ENCODE measurements around the gene COL4A2.

The COL4A2 gene

GRCh38 chr13:110270507-110270906, 36.6 kb upstream of the COL4A2 start:
- no peak for DNase-seq (ENCODE audit: low spot score)
- POLR2A ChIA-PET (ENCODE audit: low non-redundant PET): no interaction called here
- no peak overlapping the region for H3K27ac ChIP-seq

GRCh38 chr13:110271313-110271712, 35.8 kb upstream of the COL4A2 start:
- ChIA-PET POLR2A (ENCODE audit: low non-redundant PET) (no interaction called here), CTCF (interaction anchor here (0.6 kb wide), 1 partner anchor 37 kb away, joined by 3 read pairs; no protein-coding TSS in a partner anchor)
- no peak for DNase-seq (ENCODE audit: low spot score)
- TF ChIP-seq CTCF (conservative IDR thresholded peaks at IDR 0.05; ENCODE audit: low read depth): no peak
- no peak overlapping the region for H3K27ac ChIP-seq

More at GRCh38 chr13:110270507-110270906, 36.6 kb upstream of the COL4A2 start:
- CTCF ChIA-PET: interaction anchor here (0.6 to 0.8 kb wide), 3 partner anchors 38 to 1148 kb away, joined by 3 to 6 read pairs (median 3); no protein-coding TSS in a partner anchor
- TF ChIP-seq CTCF (conservative IDR thresholded peaks at IDR 0.05; ENCODE audit: low read depth): no peak

GRCh38 chr13:110272227-110272626, 34.9 kb upstream of the COL4A2 start:
- ChIA-PET POLR2A (ENCODE audit: low non-redundant PET) (no interaction called here), CTCF (no interaction called here)
- no peak overlapping the region for H3K27ac ChIP-seq
- TF ChIP-seq CTCF (conservative IDR thresholded peaks at IDR 0.05; ENCODE audit: low read depth): no peak
- DNase-seq (ENCODE audit: low spot score): no peak

GRCh38 chr13:110272651-110273050, 34.4 kb upstream of the COL4A2 start:
- POLR2A ChIA-PET (ENCODE audit: low non-redundant PET): no interaction called here
- DNase-seq (ENCODE audit: low spot score): no peak
- CTCF ChIA-PET: no interaction called here
- no peak for TF ChIP-seq CTCF (conservative IDR thresholded peaks at IDR 0.05; ENCODE audit: low read depth)
- H3K27ac ChIP-seq: no peak overlapping the region

GRCh38 chr13:110273254-110273653, 33.8 kb upstream of the COL4A2 start:
- no peak for TF ChIP-seq CTCF (conservative IDR thresholded peaks at IDR 0.05; ENCODE audit: low read depth)
- DNase-seq (ENCODE audit: low spot score): no peak
- CTCF ChIA-PET: no interaction called here

GRCh38 chr13:110274687-110275086, 32.4 kb upstream of the COL4A2 start:
- ChIA-PET CTCF (interaction anchor here (0.5 to 1.1 kb wide), 5 partner anchors 8 to 417 kb away, joined by 3 to 7 read pairs (median 3); no protein-coding TSS in a partner anchor), POLR2A (ENCODE audit: low non-redundant PET) (no interaction called here)
- no peak for DNase-seq (ENCODE audit: low spot score)
- TF ChIP-seq CTCF (conservative IDR thresholded peaks at IDR 0.05; ENCODE audit: low read depth): no peak
- H3K27ac ChIP-seq: no peak overlapping the region

More at GRCh38 chr13:110273254-110273653, 33.8 kb upstream of the COL4A2 start:
- no peak overlapping the region for H3K27ac ChIP-seq
- POLR2A ChIA-PET (ENCODE audit: low non-redundant PET): no interaction called here

All from RWPE1 (cell line).